ENCODE measurements around the gene C2CD2. TPM values are rescaled to one million over a fixed set of nuclear protein-coding genes. Genes with fewer than 3 reads are reported as not detected.
"Not testable (repeated sequence)": the region's sequence is repeated elsewhere in the genome, so short reads cannot be mapped to it uniquely, and the experiment has no call there.

C2CD2 gene
- total RNA-seq, 2 experiments from 2014 or later, result 4.5 to 5.9 TPM

DNA sequence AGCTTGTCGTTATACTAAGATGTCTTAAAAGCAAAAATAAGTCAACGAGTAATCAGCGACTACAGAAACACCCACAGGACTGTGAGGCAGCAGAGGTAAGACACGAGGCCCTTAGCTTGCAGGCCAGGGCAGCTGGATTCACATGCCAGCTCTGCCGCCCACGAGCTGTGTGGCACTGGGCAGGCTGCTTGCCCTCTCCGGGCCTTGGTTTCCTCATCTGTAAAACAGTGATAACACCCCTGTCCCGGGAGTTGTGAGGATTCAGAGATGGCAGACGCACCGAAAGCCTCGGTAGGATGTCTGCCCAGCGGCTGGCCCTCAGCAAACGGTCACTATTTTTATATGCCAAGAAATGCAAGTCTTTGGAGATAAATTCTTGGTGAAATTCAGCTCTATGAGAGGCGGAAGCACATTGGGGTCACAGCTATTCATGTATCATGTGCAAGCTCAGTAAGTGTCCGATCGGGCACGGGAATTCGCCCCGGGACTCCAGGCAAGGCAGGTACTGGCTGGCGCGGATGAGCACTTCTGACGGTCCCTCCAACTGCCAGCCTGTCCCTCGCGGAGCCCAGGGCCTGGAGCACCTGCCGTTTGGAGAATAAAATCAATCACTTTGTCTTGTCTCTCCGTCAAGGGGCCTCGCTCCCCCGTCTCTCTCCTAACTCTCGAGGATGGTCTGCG is 1.1 kb downstream of the C2CD2 start:
- TF ChIP-seq CTCF (conservative IDR thresholded peaks at IDR 0.05; ENCODE audit: low read length), result no peak
- no peak for TF ChIP-seq EZH2phosphoT487 (IDR thresholded peaks at IDR 0.05; ENCODE audit: borderline replicate concordance, low read depth, low read length)
- intact Hi-C loops (cut with micrococcal nuclease; ENCODE audit: unreplicated experiment), result no loop called here
- peaks cover 17% of the 10 kb centered on the region for H3K4me1 ChIP-seq (ENCODE audit: insufficient read depth, low read length, poor library complexity, severe bottlenecking)
- ChIA-PET POLR2A (no interaction called here), CTCF (ENCODE audit: unreplicated experiment) (no interaction called here)
- H4K20me1 ChIP-seq (ENCODE audit: insufficient read depth, low read length), result no peaks in the 10 kb centered on the region
- BruUV-seq (replicated peaks), result no TSS peak
- no peaks in the 10 kb centered on the region for H3K79me2 ChIP-seq (ENCODE audit: insufficient read depth, low read depth, low read length)
- no peak overlapping the region for H3K4me3 ChIP-seq (ENCODE audit: low read depth, low read length, poor library complexity, severe bottlenecking)
- H3K9me2 ChIP-seq (ENCODE audit: insufficient read depth, low read length), result no peaks in the 10 kb centered on the region
- H2AFZ ChIP-seq (ENCODE audit: low read length), result no peak overlapping the region
- no peaks in the 10 kb centered on the region for H3K36me3 ChIP-seq (ENCODE audit: insufficient read depth, low read length)
- no peak for DNase-seq (ENCODE audit: low spot score)
- H3K9me3 ChIP-seq (ENCODE audit: low read length), result no peaks in the 10 kb centered on the region
- H3K27ac ChIP-seq (ENCODE audit: low read depth, low read length, poor library complexity, severe bottlenecking), result no peak overlapping the region
- no peak overlapping the region for H3K4me2 ChIP-seq (ENCODE audit: low read length)

DNA sequence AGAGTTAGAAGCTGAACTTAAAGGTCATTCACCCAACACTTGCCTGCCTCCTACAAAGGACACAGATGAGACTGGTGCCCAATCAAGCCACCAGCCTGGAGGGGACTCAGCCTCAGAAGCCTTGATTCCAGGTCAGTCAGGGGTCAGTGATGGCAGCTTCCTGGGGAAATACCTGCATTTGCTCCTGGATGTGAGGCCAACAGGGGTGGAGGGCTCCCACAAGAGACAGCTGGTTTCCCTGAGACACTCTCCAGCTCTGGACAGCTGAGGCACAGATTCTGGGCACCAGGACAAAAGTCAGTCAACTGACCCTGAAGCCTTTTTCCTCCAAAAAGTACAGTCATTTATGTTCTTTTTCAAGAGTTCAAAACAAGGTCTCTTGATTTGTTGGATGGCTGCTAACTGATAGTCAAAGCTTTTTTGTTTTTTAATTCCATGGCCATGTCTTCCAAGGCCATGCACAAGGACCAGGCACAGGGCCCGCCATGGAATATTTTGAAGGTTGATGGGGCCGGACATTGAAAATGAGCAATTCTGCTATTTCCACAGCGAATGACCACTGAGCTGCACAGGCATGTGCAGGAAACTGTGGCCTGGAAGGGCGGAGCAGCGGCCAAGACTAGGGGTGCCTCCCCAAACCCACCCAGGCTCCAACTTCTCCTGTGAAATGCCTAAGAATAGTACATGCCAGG is 1.8 kb downstream of the C2CD2 start:
- no peaks in the 10 kb centered on the region for H3K9me3 ChIP-seq (ENCODE audit: low read length)
- no peak overlapping the region for H3K27ac ChIP-seq (ENCODE audit: low read depth, low read length, poor library complexity, severe bottlenecking)
- TF ChIP-seq CTCF (conservative IDR thresholded peaks at IDR 0.05; ENCODE audit: low read length), result no peak
- TF ChIP-seq EZH2phosphoT487 (IDR thresholded peaks at IDR 0.05; ENCODE audit: borderline replicate concordance, low read depth, low read length), result no peak
- no peaks in the 10 kb centered on the region for H4K20me1 ChIP-seq (ENCODE audit: insufficient read depth, low read length)
- no peak for DNase-seq (ENCODE audit: low spot score)
- intact Hi-C loops (cut with micrococcal nuclease; ENCODE audit: unreplicated experiment), result no loop called here
- H2AFZ ChIP-seq (ENCODE audit: low read length), result no peak overlapping the region
- BruUV-seq (replicated peaks), result no TSS peak
- CTCF ChIA-PET (ENCODE audit: unreplicated experiment), result no interaction called here
- no peak overlapping the region for H3K4me3 ChIP-seq (ENCODE audit: low read depth, low read length, poor library complexity, severe bottlenecking)
- no peaks in the 10 kb centered on the region for H3K9me2 ChIP-seq (ENCODE audit: insufficient read depth, low read length)
- H3K36me3 ChIP-seq (ENCODE audit: insufficient read depth, low read length), result no peaks in the 10 kb centered on the region
- H3K79me2 ChIP-seq (ENCODE audit: insufficient read depth, low read depth, low read length), result no peaks in the 10 kb centered on the region
- POLR2A ChIA-PET, result no interaction called here
- H3K4me1 ChIP-seq (ENCODE audit: insufficient read depth, low read length, poor library complexity, severe bottlenecking), result peaks cover 14% of the 10 kb centered on the region
- no peak overlapping the region for H3K4me2 ChIP-seq (ENCODE audit: low read length)

DNA sequence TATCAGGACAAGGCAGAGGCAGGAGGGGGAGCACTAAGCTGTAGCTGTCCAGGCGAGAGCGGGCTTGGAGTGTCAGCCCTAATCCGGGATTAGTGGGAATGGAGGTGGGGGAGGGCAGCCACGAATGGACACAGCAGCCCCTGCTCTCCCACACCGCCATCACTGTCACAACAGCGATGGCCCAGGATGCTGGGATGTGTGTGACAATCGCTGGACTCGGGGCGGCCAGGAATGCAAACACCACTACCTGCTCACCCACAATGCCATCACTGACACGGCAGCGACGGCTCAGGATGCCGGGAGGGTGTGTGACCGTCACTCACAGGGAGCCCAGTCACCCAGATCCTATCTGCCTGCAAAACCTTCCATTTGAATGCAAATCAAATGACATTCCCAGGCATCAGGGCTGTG is 2.9 kb downstream of the C2CD2 start:
- Histone ChIP-seq H3K79me2 (ENCODE audit: insufficient read depth, low read depth, low read length) (no peaks in the 10 kb centered on the region), H3K36me3 (ENCODE audit: insufficient read depth, low read length) (no peaks in the 10 kb centered on the region), H3K27ac (ENCODE audit: low read depth, low read length, poor library complexity, severe bottlenecking) (no peak overlapping the region), H3K4me1 (ENCODE audit: insufficient read depth, low read length, poor library complexity, severe bottlenecking) (peaks cover 8% of the 10 kb centered on the region), H2AFZ (ENCODE audit: low read length) (no peak overlapping the region), H4K20me1 (ENCODE audit: insufficient read depth, low read length) (no peaks in the 10 kb centered on the region), H3K9me2 (ENCODE audit: insufficient read depth, low read length) (no peaks in the 10 kb centered on the region), H3K9me3 (ENCODE audit: low read length) (no peaks in the 10 kb centered on the region), H3K4me2 (ENCODE audit: low read length) (no peak overlapping the region), H3K4me3 (ENCODE audit: low read depth, low read length, poor library complexity, severe bottlenecking) (no peak overlapping the region)
- CTCF ChIA-PET (ENCODE audit: unreplicated experiment), result no interaction called here
- DNase-seq (ENCODE audit: low spot score), result no peak
- BruUV-seq (replicated peaks), result no TSS peak
- TF ChIP-seq EZH2phosphoT487 (IDR thresholded peaks at IDR 0.05; ENCODE audit: borderline replicate concordance, low read depth, low read length) (no peak), CTCF (conservative IDR thresholded peaks at IDR 0.05; ENCODE audit: low read length) (no peak)
- intact Hi-C loops (cut with micrococcal nuclease; ENCODE audit: unreplicated experiment), result no loop called here
- POLR2A ChIA-PET, result no interaction called here

DNA sequence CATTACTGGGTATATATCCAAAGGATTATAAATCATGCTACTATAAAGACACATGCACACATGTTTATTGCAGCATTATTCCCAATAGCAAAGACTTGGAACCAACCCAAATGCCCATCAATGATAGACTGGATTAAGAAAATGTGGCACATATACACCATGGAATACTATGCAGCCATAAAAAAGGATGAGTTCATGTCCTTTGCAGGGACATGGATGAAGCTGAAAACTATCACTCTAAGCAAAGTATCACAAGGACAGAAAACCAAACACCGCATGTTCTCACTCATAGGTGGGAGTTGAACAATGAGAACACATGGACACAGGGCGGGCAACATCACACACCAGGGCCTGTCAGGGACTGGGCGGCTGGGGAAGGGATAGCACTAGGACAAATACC is 4.2 kb downstream of the C2CD2 start:
- POLR2A ChIA-PET; BruUV-seq (replicated peaks); H3K4me3 ChIP-seq (ENCODE audit: low read depth, low read length, poor library complexity, severe bottlenecking); H3K9me2 ChIP-seq (ENCODE audit: insufficient read depth, low read length); CTCF ChIA-PET (ENCODE audit: unreplicated experiment); H2AFZ ChIP-seq (ENCODE audit: low read length); DNase-seq (ENCODE audit: low spot score); H3K4me2 ChIP-seq (ENCODE audit: low read length); intact Hi-C loops (cut with micrococcal nuclease; ENCODE audit: unreplicated experiment); H3K27ac ChIP-seq (ENCODE audit: low read depth, low read length, poor library complexity, severe bottlenecking); H3K36me3 ChIP-seq (ENCODE audit: insufficient read depth, low read length); H3K79me2 ChIP-seq (ENCODE audit: insufficient read depth, low read depth, low read length); H3K9me3 ChIP-seq (ENCODE audit: low read length); H3K4me1 ChIP-seq (ENCODE audit: insufficient read depth, low read length, poor library complexity, severe bottlenecking); H4K20me1 ChIP-seq (ENCODE audit: insufficient read depth, low read length): not testable (repeated sequence)
